GM18507 (cell line): ENCODE measurements around the gene PREX1.

ENCODE experiments used
- DNase-seq: peaks from one replicate; pipeline ENCODE4 v3.0.0; 2011; ENCODE audit warnings: low read depth; ENCODE audit not compliant: insufficient read length; ENCODE audit errors: extremely low spot score
- FAIRE-seq: peaks from 2 replicates; lab custom pipeline; 2011; peaks lifted over from hg19 to GRCh38; lab: Jason Lieb, UNC

PREX1 gene

GRCh38 chr20:48697845-48698491 is 129.8 kb downstream of the PREX1 start:
- DNase-seq, result no peak
- no peak for FAIRE-seq

- no peak for FAIRE-seq
- DNase-seq, result no peak
Observed at GRCh38 chr20:48696671-48697070, 131.1 kb downstream of the PREX1 start.

DNA sequence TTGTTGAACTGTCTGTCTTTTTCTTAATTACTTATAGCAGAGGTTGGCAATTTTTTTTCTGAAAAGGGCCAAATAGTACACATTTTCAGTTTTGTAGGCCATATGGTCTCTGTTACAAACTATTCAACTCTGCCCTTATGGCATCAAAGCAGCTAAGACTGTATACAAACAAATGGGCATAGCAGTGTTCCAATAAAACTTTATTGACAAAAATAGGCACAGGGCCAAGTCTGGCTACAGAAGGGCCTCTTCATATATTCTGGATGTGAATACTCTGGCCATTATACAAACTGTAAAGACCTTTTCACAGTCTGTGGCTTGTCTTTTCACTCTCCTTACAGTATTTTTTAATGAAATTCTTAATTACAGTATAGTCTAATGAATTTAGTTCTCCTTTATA is 132.1 kb downstream of the PREX1 start:
- DNase-seq (no peak), FAIRE-seq (no peak)

GRCh38 chr20:48695255-48695654 is 132.5 kb downstream of the PREX1 start:
- FAIRE-seq, result no peak
- DNase-seq, result no peak

GRCh38 chr20:48694381-48694865 is 133.4 kb downstream of the PREX1 start:
- DNase-seq, result no peak
- no peak for FAIRE-seq

GRCh38 chr20:48691523-48691922 is 136.3 kb downstream of the PREX1 start:
- DNase-seq, result no peak
- FAIRE-seq, result no peak

- FAIRE-seq (no peak), DNase-seq (no peak)
Observed at GRCh38 chr20:48690888-48691287, 136.9 kb downstream of the PREX1 start.

DNA sequence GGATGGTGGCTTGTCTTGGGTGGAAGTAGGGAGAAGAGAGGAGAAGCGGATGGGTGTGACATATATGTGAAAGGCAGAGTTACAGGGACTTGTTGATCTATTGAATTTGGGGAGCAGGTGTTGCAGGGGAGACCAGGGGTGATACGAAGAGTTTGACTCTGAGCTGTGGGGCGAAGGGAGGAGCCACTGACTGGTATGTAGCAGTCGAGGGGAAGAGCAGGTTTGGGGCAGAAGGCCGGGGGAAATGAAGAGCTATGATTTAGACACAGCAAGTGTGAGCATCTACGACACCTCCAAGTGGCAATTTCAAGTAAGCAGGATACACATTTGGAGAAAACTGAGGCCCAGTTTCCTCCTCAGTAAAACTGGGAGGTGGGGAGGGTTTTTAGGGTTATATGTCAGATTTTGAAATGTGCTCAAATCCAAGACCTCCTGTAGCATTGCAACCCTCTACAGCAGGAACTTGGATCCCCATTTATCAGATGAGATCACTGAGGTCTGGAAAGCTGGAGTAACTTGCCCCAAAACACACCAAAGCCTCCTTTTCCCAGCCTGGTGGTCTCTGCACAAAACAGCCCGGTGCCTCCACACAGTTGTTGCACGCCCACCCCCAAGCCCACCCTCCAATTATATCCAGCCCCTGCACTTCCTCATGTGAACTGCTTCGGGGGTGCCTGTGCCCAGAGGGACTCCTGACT is 137.8 kb downstream of the PREX1 start:
- DNase-seq, result no peak
- FAIRE-seq, result no peak

DNA sequence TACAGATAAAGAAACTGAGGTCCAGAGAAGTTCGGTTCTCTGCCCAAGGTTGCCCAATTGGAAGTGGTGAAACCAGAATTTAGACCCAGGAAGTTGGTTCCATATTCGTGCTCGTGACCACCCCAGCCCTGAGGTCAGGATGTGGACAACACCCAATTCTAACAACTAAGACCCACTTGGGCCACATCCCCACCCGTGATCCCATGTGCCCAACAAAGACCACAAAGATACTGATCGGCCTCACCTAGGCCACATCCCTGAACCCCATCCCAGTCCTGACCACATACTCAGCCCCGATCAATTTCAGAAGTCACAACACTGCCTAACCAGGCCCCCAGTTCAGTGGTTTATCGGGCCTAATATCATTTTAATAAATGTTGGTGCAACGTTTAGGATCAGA is 138.4 kb downstream of the PREX1 start:
- FAIRE-seq, result no peak
- no peak for DNase-seq

GRCh38 chr20:48688579-48688978 is 139.2 kb downstream of the PREX1 start:
- no peak for FAIRE-seq
- DNase-seq, result no peak

DNA sequence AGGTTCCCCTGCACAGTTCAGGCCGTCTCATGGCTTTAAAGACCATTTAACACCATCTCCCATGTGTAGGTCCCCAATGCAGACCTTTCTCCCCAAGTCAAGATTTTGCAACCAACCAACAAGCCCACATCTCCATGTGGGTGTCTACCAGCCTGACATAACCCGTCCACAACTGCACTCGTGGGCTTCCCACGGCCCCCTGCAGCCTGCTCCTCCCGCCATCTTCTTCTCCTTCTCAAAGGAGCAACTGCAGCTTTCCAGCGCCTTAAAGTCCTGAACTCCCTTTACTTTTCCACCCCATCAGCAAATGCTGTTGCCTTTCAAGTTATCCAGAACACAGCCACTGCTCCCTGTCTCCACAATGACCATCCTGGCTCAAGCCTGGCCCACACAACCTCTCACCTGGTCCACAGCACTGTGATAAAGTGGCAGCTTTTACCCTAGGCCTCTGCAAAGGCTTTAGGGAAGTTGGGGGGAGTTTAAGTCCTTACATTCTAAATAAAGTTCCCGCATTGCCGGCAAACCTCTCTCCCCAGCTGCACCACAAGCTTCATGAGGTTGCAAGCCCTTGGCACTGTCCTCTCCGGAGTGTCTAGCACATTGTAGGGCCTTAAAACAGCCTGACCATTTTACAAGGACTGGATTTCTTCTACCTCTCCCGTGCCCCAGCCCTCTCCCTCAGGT is 140.5 kb downstream of the PREX1 start:
- DNase-seq (no peak), FAIRE-seq (no peak)

DNA sequence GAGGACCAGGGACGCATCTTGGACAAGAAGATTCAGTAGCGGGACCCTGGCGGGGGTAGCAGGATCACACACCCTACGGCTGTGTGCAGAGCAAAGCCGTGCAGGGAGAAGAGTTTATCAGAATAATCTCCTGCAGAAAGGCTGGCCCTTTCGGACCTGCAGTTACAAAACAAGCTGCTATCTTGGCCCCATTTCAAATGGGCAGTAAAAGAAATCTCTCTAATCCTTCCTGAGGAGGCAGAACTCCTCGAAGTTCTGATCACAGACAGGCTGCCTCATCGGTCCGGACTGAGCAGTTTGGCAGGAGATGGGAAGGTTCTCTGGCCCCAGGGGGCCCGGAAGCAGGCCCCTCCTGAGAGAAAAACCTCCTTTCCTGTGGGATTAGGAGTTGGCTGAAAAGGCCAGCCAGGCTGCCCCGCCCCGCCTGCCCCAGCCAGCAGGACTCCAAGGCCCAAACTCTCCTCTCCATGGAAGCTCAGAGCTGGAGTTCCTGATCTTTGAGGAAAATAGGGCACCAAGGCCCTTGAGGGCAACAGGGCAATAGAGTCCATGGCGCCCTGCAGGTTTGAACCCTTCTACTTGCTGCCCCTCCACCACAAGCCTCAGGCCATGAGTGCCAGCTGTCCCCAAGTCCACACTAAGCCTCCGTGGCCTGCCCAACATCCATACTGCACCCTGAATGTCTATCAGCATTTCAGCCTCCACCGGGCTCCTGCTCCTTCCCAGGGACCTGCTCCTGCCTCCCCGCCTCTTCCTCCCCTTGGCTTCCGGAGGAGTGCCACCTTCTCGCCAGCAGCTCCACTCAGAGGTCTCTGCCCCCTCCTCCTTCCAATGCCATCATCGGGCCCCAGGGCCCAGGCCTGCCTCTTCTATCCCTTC is 141.3 kb downstream of the PREX1 start:
- DNase-seq (no peak), FAIRE-seq (no peak)

DNA sequence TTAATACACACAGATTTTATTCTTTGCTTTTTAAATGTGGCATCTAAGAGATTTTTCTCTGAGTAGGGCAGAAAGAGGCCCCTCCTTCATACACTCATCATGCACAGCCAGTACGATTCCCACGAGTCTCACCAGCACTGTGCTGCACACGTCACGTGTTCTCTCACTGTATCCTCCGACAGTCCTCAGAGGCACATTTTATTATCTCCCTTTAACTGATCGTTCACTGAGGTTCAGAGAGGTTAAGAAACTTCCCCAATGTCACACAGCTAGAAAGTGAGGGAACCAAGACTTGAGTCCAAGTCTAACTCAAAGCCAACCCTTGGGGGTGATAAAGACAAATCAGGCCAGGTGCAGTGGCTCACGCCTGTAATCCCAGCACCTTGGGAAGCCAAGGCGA is 142.5 kb downstream of the PREX1 start:
- FAIRE-seq (no peak), DNase-seq (no peak)

DNA sequence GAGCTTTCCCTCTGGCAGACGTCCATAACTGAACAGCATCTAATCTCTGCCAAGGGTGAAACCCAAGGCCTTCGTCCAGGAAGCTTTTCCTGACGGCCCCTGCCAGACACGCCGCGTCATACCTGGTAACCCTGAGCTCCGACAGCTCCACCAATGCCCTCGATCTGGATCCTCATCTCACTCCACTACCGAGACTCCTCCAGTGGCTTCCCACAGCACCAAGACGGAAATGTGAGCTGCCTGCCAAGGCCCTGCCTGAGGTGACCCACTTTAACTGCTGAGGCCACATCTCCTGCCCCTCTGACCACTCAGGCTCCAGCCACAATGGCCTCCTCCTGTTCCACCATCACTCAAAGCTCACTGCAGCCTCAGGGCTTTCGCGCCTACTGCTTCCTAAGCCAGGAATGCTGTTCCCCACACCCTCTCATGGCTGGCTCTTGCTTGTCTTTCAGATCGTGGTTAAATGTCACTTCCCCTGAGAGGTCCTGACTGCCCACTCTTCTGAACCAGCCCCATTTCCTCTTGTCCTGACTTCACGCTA is 143.2 kb downstream of the PREX1 start:
- FAIRE-seq (no peak), DNase-seq (no peak)

- DNase-seq (no peak), FAIRE-seq (no peak)
Observed at GRCh38 chr20:48683467-48684175, 144.2 kb downstream of the PREX1 start.

DNA sequence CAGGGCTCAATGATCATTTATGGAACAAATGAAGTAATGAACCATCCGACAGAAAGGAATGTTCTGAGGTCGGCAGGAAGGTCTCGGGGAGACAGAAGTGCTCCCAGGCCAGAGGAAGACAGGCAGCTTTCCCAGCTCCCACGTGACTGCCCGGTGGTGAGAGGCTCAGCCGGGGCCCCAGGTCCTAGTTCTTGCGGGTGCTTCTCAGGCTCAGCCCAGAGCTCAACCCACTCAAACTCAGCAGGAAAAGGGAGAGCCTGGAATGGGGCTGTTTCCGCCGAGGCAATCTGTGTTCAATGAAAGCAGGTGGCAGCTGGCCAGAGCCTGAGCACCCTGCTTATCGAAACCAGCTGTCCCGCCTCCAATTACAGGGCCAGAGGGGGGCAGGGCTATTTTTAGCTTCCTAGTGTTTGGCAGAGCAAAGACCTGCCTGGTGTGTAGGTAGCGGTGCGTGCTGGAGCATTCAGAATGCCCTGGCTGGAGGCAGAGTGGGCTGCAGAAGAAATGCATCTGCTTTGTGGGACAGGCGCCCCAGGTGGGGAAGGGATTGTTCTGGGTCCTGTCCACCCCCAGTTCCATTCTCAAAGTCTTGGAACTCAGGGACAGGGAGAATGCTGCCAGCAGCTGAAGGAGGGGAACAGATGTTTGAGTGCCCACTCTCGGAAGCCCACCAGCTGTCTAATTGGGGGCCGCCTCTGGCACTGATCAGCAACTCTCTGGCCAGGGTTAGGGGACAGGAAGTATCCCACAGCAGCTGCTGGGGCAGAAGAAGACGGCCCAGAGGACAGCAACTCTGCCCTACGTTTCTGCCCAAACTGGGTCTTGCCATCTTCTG is 145.1 kb downstream of the PREX1 start:
- DNase-seq (no peak), FAIRE-seq (no peak)

GRCh38 chr20:48681873-48682426 is 145.8 kb downstream of the PREX1 start:
- DNase-seq (no peak), FAIRE-seq (no peak)
